RWPE1 (cell line): ENCODE data around the gene GDF3.
A peak's percentile ranks its signal among the peaks of the same experiment; 100 is the strongest.
"Not testable (repeated sequence)": the region's sequence is repeated elsewhere in the genome, so short reads cannot be mapped to it uniquely, and the experiment has no call there.

Source experiments
- CTCF ChIA-PET: fragments of 350-600 bp; sonication (Branson Sonifier 250); formaldehyde crosslinking; extraction: SDS; loops from one replicate; lab custom pipeline; 2021; lab: Yijun Ruan, JAX
- POLR2A ChIA-PET: fragments of 400-600 bp; formaldehyde crosslinking; extraction: SDS; loops from one replicate; lab custom pipeline; 2020; ENCODE audit warnings: antibody characterized with exemption; ENCODE audit not compliant: low non-redundant PET; lab: Yijun Ruan, JAX
- DNase-seq: peaks from one replicate; pipeline ENCODE4 v3.0.0; 2012; ENCODE audit warnings: low spot score
- H3K27ac ChIP-seq: fragments of 450-650 bp; 2 replicates; pipeline ENCODE4 v1.5.1; 2017
- CTCF ChIP-seq: fragments of 450-650 bp; conservative IDR thresholded peaks from 2 replicates; pipeline ENCODE4 v1.5.1; 2017; ENCODE audit warnings: low read depth, mild to moderate bottlenecking

The GDF3 gene

GRCh38 chr12:7647071-7647470 lies 48.5 kb downstream of the GDF3 start:
- DNase-seq, result no peak
- no peak for TF ChIP-seq CTCF
- H3K27ac ChIP-seq, result no peak overlapping the region
- CTCF ChIA-PET, result interaction anchor here (0.6 kb wide), 2 partner anchors 61 to 580 kb away, joined by 3 to 7 read pairs; no protein-coding TSS in a partner anchor
- POLR2A ChIA-PET, result no interaction called here

- H3K27ac ChIP-seq, result no peak overlapping the region
- CTCF ChIA-PET, result no interaction called here
- DNase-seq, result no peak
- POLR2A ChIA-PET, result no interaction called here
- TF ChIP-seq CTCF, result no peak
Observed at GRCh38 chr12:7646178-7646475, 49.4 kb downstream of the GDF3 start.

- DNase-seq, result peak; percentile 29
Observed at GRCh38 chr12:7645395-7646177, 50.0 kb downstream of the GDF3 start.

GRCh38 chr12:7642876-7643309 lies 52.7 kb downstream of the GDF3 start:
- ChIA-PET POLR2A (no interaction called here), CTCF (interaction anchor here (0.5 to 1.0 kb wide), 6 partner anchors 13 to 550 kb away, joined by 3 to 4 read pairs (median 4); no protein-coding TSS in a partner anchor)
- TF ChIP-seq CTCF, result peak; percentile 14
- H3K27ac ChIP-seq, result no peak overlapping the region
- DNase-seq, result no peak

More at GRCh38 chr12:7645395-7646177, 50.0 kb downstream of the GDF3 start:
- ChIA-PET CTCF (no interaction called here), POLR2A (no interaction called here)
- no peak overlapping the region for H3K27ac ChIP-seq
- TF ChIP-seq CTCF, result peak; percentile 71

GRCh38 chr12:7642287-7642686 lies 53.3 kb downstream of the GDF3 start:
- CTCF ChIA-PET, result interaction anchor here (0.6 to 0.7 kb wide), 3 partner anchors 18 to 551 kb away, joined by 3 read pairs; no protein-coding TSS in a partner anchor
- no peak for TF ChIP-seq CTCF
- POLR2A ChIA-PET, result no interaction called here
- no peak overlapping the region for H3K27ac ChIP-seq
- no peak for DNase-seq

- CTCF ChIA-PET, result interaction anchor here (0.5 to 0.6 kb wide), 3 partner anchors 21 to 494 kb away, joined by 3 to 5 read pairs (median 4); no protein-coding TSS in a partner anchor
- POLR2A ChIA-PET, DNase-seq, H3K27ac ChIP-seq: not testable (repeated sequence)
Observed at GRCh38 chr12:7640123-7640995, 55.2 kb downstream of the GDF3 start.
